ENCODE data around the gene LGALS7B.
"Not testable (repeated sequence)": the region's sequence is repeated elsewhere in the genome, so short reads cannot be mapped to it uniquely, and the experiment has no call there.

LGALS7B gene

GRCh38 chr19:38788478-38789243 is at the start of gene LGALS7B:
LGALS7B (plus strand) TSS chr19:38789200; CDS start chr19:38789227, 27 bp downstream.
- no peak for DNase-seq

GRCh38 chr19:38739440-38740256 is 49.4 kb upstream of the LGALS7B start:
- DNase-seq = peak; percentile 21

DNA sequence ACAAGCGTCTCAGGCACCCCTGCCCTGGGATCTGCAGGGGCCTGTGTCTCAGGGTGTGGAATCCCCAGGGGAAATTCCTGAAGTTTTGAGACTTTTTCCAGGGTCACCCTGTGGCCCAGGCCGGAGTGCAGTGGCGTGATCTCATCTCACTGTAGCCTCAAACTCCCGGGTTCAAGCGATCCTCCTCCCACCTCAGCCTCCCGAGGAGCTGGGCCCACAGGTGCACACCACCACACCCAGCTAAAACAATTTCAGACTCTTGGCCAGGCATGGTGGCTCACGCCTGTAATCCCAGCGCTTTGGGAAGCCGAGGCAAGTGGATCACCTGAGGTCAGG is 48.8 kb upstream of the LGALS7B start:
- DNase-seq = no peak

GRCh38 chr19:38740932-38741331 is 48.1 kb upstream of the LGALS7B start:
- no peak for DNase-seq

- DNase-seq = no peak
Observed at GRCh38 chr19:38741670-38742069, 47.3 kb upstream of the LGALS7B start.

DNA sequence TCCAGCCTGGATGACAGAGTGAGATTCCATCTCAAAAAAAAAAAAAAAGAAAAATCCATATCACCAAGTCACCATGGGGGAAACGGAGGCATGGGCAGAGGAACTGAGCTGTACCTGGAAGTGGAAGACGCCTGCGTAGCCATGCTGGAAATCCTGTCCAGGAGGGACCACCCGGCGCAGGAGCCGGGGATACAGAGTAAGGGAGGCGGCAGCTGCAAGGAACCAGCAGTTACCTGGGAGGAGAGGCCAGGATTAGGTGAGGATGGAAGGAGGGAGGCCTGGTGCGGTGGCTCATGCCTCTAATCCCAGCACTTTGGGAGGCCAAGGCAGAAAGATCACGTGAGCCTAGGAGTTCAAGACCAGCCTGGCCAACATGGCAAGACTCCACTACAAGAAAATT is 46.7 kb upstream of the LGALS7B start:
- no peak for DNase-seq

- no peak for DNase-seq
Observed at GRCh38 chr19:38742906-38743305, 46.1 kb upstream of the LGALS7B start.

GRCh38 chr19:38743394-38744297 is 45.4 kb upstream of the LGALS7B start:
- no peak for DNase-seq

GRCh38 chr19:38744298-38744681 is 44.7 kb upstream of the LGALS7B start, which contains the start of gene CAPN12:
CAPN12 (minus strand) TSS chr19:38744474; CDS start chr19:38744165, 309 bp downstream.
- no peak for DNase-seq

DNA sequence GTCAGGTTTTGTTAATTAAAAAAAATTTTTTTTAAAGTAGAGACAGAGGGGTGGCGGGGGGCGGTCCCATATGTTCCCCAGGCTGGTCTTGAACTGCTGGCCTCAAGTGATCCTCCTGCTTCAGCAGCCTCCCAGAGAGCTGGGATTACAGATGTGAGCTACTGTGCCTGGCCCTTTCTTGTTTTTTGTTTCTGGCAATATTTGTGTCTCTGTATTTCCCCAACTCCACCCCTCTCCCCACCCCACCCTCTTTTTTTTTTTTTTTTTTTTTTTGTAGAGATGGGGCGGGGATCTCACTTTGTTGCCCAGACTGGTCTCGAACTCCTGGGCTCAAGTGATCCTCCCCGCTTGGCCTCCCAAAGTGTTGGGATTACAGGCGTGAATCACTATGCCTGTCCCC is 44.1 kb upstream of the LGALS7B start:
- no peak for DNase-seq

DNA sequence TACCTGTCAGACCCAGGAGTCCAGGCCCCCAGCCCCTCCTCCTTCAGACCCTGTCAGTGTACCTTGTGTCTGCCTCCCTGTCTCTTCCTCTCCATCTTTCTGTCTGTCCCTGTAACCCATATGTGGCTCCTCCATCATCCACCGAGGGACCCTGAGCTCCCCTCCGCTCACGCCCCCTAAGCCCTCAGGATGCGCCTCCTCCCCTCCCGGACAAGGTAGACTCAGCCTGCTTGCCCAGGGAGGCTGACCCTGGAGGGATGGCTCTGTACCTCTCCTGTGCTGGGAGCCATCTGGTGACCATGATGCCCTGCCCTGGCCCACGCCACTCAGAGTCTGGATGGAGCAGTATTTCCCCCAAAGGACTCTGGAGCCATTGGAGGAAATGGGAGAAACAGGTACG is 43.7 kb upstream of the LGALS7B start:
- no peak for DNase-seq

DNA sequence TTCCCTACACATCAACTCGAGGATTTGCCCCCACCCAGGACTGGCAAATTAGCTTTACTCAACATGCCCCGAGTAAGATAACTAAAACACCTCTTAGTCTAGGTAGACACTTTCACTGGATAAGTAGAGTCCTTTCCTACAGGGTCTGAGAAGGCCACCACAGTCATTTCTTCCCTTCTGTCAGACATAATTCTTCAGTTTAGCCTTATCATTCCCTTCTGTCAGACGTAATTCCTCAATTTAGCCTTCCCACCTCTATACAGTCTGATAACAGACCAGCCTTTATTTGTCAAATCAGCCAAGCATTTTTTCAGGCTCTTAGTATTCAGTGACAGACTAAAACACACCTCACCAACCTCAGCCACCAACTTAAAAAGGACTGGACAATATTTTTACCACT is 35.2 kb upstream of the LGALS7B start:
- not testable (repeated sequence) for DNase-seq

DNA sequence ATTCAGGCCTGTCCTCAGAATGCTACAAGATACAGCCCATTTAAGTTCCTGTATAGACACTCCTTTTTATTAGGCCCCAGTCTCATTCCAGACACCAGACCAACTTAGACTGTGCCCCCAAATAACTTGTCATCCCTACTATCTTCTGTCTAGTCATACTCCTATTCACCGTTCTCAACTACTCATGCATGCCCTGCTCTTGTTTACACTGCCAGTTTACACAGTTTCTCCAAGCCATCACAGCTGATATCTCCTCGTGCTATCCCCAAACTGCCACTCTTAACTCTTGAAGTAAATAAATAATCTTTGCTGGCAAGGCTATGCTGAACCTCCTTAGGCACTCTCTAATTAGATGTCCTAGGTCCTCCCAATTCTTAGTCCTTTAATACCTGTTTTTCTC is 34.8 kb upstream of the LGALS7B start:
- DNase-seq = not testable (repeated sequence)

- no peak for DNase-seq
Observed at GRCh38 chr19:38759590-38760003, 29.4 kb upstream of the LGALS7B start.

GRCh38 chr19:38760805-38761517 is 28.0 kb upstream of the LGALS7B start:
- DNase-seq = peak; percentile 30

GRCh38 chr19:38761884-38762389 is 27.1 kb upstream of the LGALS7B start:
- not testable (repeated sequence) for DNase-seq

- no peak for DNase-seq
Observed at GRCh38 chr19:38763795-38764220, 25.2 kb upstream of the LGALS7B start.

DNA sequence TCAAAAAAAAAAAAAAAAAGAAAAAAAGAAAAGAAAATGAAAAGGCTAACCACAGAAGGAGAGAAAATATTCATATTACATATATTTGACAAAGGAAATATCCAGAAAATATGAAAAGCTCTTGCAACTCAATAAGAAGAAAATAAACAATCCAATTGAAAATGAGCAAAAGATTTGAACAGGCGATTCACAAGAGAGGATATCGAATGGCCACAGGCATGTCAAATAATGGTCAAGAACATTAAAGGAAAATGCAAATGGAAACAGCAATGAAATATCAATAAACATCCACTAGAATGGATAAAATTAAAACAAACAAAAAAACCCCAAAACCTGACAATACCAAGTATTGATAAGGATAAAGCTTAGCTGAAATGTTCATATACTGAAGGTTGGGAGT is 23.8 kb upstream of the LGALS7B start:
- DNase-seq = no peak

DNA sequence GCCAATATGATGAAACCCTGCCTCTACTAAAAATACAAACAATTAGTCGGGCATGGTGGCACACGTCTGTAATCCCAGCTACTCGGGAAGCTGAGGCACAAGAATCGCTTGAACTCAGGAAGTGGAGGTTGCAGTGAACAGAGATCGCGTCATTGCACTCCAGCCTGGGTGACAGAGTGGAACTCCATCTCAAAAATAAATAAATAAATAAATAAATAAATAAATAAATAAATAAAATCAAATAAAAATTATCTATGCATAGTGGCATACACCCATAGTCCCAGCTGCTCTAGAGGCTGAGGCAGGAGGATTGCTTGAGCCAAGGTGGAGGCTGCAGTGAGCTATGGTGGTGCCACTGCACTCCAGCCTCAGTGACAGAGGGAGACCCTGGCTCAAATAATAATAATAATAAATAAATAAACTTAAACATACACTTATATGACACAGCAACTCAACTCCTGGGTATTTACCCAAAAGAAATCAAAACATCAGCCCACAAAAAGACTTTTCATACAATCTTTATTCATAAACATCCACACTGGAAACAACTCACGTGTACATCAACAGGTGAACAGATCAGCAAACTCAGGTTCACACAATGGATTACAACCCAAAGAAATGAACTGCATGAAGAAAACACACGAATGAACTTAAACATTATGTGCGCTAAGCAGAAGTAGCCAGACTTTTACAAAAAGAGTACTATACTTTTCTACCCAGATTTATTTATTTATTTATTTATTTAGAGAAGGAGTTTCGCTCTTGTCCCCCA is 22.5 kb upstream of the LGALS7B start:
- DNase-seq = no peak

GRCh38 chr19:38769635-38770211 is 19.3 kb upstream of the LGALS7B start:
- DNase-seq = peak; percentile 86
